Measurements from ENCODE around the gene EPHA5.
"Not testable (repeated sequence)": the region's sequence is repeated elsewhere in the genome, so short reads cannot be mapped to it uniquely, and the experiment has no call there.

Gene EPHA5

GRCh38 chr4:65353098-65353497 lies 317.2 kb downstream of the EPHA5 start:
- no peak for DNase-seq

DNA sequence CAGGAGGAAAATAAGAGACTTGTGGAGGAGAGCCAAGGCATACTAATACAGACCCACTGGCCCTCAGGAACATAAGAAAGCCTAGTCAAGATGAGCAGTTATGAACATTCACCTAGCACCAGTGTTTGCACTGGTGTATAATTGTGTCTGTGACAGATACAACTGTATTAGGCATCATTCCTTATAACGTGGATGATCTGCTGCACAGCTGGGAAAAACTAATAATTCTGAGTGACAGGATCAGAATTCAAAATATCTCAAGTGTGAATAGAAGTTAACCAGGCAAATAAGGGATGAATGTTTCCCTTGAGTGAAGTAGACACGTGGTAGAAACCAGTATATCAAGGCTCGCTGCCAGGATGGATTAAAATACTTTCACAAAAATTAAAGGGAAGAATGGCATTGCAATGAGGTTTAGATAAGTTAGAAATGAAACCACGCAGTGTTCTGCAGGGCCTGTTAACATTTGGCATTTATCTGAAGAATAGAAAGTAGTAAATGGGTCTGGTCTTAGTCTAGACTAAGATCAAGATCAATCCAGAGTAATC lies 325.9 kb downstream of the EPHA5 start:
- DNase-seq: no peak

- DNase-seq: no peak
Observed at GRCh38 chr4:65343342-65343741, 326.9 kb downstream of the EPHA5 start.

- no peak for DNase-seq
Observed at GRCh38 chr4:65341557-65341956, 328.7 kb downstream of the EPHA5 start.

- DNase-seq: no peak
Observed at GRCh38 chr4:65340382-65341109, 329.7 kb downstream of the EPHA5 start.

GRCh38 chr4:65337371-65337770 lies 332.9 kb downstream of the EPHA5 start:
- DNase-seq: no peak

DNA sequence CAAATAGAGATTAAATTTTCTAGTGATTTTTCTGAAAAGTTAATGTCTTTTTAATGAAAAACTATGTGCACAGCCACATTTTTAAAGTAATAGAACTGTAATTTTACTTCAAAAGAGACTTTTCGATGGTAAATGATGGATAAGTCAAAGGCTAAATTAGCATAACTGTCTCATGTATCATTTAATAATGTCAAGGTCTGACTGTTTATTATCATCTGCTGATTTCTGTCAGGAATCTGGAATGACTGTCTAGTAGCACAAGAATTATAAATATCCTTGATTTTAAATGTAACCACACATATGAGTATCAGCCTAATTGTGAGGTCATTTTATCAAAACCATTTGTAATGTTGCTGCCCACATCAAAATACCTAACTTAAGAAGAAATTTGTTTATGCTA lies 333.8 kb downstream of the EPHA5 start:
- DNase-seq: no peak

- no peak for DNase-seq
Observed at GRCh38 chr4:65316534-65316933, 353.8 kb downstream of the EPHA5 start.

GRCh38 chr4:65311120-65311519 lies 359.2 kb downstream of the EPHA5 start:
- DNase-seq: no peak

GRCh38 chr4:65310586-65310985 lies 359.7 kb downstream of the EPHA5 start:
- DNase-seq: no peak

GRCh38 chr4:65308626-65309025 lies 361.7 kb downstream of the EPHA5 start:
- not testable (repeated sequence) for DNase-seq

DNA sequence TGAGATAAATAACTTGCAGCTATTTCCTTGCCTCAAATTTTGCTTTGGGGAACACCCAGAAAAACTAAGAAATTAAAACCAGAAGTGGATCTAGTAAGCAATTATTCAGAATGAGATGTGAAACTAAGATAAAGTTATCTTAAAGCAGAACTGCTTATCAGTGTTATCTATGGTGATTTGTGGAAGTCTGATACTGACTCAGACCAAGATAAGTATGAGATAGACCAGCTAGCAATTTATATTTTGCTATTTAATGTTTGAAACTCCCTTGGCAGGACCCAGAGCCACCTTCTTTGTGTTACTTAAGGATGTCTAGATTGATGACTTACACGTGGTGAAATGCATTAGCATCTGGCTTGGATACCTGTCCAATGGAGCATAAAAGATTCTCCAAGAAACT lies 368.1 kb downstream of the EPHA5 start:
- no peak for DNase-seq

- no peak for DNase-seq
Observed at GRCh38 chr4:65296246-65296645, 374.0 kb downstream of the EPHA5 start.

- DNase-seq: no peak
Observed at GRCh38 chr4:65287071-65287470, 383.2 kb downstream of the EPHA5 start.

Measured in right hindlimb (tissue), 1 donor.